ENCODE results near the gene MTFP1.
"Not testable (repeated sequence)": the region's sequence is repeated elsewhere in the genome, so short reads cannot be mapped to it uniquely, and the experiment has no call there.

MTFP1 gene

GRCh38 chr22:30457981-30458380 lies 32.4 kb downstream of the MTFP1 start:
- no peak for DNase-seq

DNA sequence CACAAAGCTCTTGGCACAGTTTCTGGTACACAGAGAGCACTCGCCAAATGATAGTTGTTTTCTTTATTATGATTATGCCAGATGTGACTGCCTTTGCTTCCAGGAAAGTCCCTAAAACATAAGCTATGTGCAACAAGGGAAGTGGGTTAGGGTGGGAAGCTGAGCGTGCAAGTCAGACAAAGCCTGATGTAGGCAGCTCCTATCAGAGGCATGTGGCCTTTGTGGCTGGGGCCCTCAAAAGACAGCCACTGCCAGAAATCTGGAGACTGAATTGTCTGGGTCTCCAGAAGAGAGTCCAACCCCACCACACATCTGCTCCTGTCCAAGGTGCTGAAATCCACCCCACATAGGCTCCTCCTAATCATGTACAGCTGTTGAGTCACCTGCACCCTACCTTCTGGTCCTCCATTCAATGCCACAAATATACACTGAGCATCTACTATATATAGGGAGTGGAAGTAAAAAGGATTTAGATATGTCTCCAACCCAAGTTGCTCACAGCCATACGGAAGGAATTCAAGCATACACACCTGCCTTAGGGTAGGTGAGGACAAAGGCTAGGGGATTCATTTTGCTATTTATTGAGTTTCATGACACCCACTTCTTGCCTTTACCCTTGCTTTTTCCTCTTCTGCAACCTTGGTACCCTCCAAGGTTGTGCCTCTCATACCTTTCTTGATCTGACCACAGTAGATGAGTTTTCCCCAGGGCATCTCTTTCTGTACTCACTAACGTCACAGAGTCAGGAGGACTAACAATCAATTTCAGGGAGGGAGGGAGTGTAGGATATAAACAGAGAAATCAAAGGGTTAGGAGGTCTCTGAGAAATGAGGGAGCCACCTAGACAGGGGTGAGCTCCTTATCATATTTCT lies 33.8 kb downstream of the MTFP1 start:
- DNase-seq: no peak

GRCh38 chr22:30460147-30460546 lies 34.6 kb downstream of the MTFP1 start:
- no peak for DNase-seq

- DNase-seq: not testable (repeated sequence)
These were observed 35.0 kb downstream of the MTFP1 start for GRCh38 chr22:30460555-30460954.

DNA sequence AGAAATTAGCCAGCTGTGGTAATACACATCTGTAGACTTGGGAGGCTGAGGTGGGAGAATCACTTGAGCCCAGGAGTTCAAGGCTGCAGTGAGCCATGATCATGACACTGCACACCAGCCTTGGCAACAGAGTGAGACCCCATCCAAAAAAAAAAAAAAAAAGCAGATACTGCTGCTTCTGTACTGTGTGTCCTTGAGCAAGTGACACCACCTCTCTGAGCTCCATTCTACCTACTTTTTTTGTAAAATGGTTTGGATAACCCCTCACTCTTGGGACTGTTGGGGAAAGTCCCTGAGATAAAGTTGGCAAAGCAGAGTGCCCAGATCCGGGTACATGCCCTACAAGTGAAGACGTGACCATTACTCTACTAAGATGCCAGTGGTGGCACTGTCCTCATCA lies 43.6 kb downstream of the MTFP1 start:
- DNase-seq: no peak

DNA sequence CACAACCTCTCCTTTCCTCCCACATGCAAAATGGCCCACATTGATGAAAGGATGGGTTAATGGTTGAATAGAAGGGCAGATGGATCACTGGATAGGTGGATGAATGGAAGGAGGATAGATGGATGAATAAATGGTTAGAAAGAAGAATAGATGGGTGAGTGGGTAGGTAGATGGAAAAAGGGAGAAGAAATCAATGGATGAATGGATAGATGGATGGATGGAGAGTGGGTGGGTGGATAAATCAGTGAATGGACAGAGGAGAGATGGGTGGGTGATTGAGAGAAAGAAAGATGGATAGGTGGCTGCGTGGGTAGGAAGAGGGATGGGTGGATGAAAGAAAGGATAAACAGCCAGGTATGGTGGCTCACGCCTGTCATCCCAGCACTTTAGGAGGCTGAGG lies 45.1 kb downstream of the MTFP1 start:
- no peak for DNase-seq

- DNase-seq: no peak
These were observed 46.2 kb downstream of the MTFP1 start, which contains the start of gene SEC14L3 for GRCh38 chr22:30471616-30472318. TSS of gene SEC14L3 (minus strand) at chr22:30472017. CDS start at chr22:30471958, 59 bp downstream.

DNA sequence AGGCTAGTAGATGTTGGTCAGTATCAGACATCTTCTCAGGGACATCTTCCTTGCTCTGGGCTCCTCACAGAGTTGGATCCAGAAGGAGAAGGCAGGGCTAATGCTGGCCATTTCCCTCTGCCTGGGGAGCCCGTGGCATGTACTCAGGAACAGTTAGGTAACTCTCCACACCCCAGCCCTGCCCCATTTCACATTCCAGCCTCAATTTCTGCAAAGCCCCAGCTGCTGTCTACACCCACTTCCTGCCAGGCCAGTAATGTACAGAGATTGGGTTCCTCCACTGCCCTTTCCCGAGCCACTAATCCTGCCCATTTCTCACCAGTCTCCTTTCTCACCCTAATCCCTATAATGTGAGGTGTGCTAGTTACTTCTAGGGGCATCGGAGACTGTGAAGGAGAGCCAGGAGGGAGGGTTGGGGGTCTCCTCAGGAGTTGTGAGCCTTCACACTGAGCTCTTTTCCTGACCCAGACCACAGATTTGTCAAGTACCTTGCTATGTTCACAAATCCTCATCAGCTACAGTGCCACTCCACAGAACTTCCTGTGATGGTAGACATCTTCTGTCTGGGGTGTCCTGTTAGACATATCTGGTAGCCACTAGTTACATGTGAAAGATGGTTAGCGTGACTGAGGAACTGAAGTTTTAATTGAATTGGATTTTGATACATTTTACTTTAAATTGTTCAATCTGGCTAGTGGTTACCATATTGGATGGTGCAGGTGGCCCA lies 47.6 kb downstream of the MTFP1 start:
- DNase-seq: no peak

GRCh38 chr22:30474121-30474520 lies 48.6 kb downstream of the MTFP1 start:
- no peak for DNase-seq

DNA sequence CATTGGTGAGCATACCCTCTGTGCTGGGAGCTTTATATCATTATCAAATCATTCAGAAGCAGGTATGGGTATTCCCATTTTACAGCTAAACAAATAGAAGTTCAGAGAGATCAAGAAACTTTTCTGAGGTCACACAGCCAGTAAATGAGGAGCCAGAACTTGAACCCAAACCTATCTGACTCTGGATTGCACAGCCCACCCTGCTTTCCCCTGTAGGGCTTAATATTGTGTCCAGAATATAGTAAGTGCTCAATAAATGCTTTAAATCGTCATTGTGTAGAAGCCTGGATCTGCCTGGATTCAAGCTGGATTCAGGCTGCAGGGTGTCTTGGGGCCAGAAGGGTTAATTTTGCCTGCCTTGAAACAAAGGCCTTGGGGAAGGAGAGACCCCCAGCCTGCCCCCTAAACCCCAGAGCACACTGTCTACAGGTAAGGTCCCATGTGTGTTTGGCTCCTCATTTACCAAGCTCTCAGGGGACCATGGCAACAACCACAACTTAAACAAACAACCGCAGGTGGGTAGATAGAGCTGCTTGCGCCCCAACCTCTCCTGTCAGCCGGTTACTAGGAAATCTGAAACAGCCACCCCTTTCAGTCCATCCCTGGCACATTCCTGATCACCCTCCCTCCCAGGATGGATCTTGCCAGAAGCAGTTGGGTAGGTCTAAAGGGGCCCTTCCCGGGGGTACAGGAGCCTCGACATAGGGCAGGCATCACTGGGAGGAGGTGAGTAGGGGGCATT lies 49.3 kb downstream of the MTFP1 start:
- peak; percentile 27 for DNase-seq

Measured in CD4-positive, alpha-beta T cell treated with Interleukin-4 for 4 hours (primary cell).